Tongue (tissue), 2 donors: ENCODE results near the gene FOXP4. TPM values are rescaled to one million over a fixed set of nuclear protein-coding genes. Genes with fewer than 3 reads are reported as not detected.

Experiments
- DNase-seq: peaks from one replicate; pipeline ENCODE4 v3.0.0-alpha.2; 2015
- total RNA-seq: library from RNA; depleted of rRNA; stranded (reverse); fragments of >200 nt; gene quantifications from one replicate; pipeline ENCODE4 v1.2.3, GENCODE V29; 2014

FOXP4 gene
- total RNA-seq, 1 donor from 2014 or later = 4.1 TPM

- DNase-seq = no peak
Measured at GRCh38 chr6:41547799-41548097, 1.6 kb downstream of the FOXP4 start.

- DNase-seq = no peak
Measured at GRCh38 chr6:41548098-41548840, 2.1 kb downstream of the FOXP4 start.

- DNase-seq = no peak
Measured at GRCh38 chr6:41548841-41549642, 2.9 kb downstream of the FOXP4 start.

GRCh38 chr6:41549673-41550072, 3.5 kb downstream of the FOXP4 start:
- DNase-seq = no peak

GRCh38 chr6:41551086-41551700, 5.0 kb downstream of the FOXP4 start:
- peak; percentile 40 for DNase-seq

- DNase-seq = no peak
Measured at GRCh38 chr6:41551857-41552256, 5.7 kb downstream of the FOXP4 start.

- no peak for DNase-seq
Measured at GRCh38 chr6:41552723-41553122, 6.5 kb downstream of the FOXP4 start.

- no peak for DNase-seq
Measured at GRCh38 chr6:41553405-41553999, 7.3 kb downstream of the FOXP4 start.

- no peak for DNase-seq
Measured at GRCh38 chr6:41555326-41556300, 9.4 kb downstream of the FOXP4 start.

GRCh38 chr6:41557335-41557734, 11.2 kb downstream of the FOXP4 start:
- DNase-seq = no peak

- no peak for DNase-seq
Measured at GRCh38 chr6:41558033-41558807, 12.0 kb downstream of the FOXP4 start.

- DNase-seq = no peak
Measured at GRCh38 chr6:41559655-41560427, 13.7 kb downstream of the FOXP4 start.

- peak; percentile 43 for DNase-seq
Measured at GRCh38 chr6:41560431-41561192, 14.4 kb downstream of the FOXP4 start.

- no peak for DNase-seq
Measured at GRCh38 chr6:41561416-41561815, 15.2 kb downstream of the FOXP4 start.

GRCh38 chr6:41561931-41562911, 16.0 kb downstream of the FOXP4 start:
- DNase-seq = no peak

GRCh38 chr6:41563060-41563776, 17.0 kb downstream of the FOXP4 start:
- no peak for DNase-seq

- no peak for DNase-seq
Measured at GRCh38 chr6:41564448-41565142, 18.4 kb downstream of the FOXP4 start.
